Esophagus muscularis mucosa (tissue), 3 donors: ENCODE measurements around the gene MYRIP.

Experiments used
- POLR2A ChIP-seq: fragments of 450-650 bp; IDR thresholded peaks from one replicate; pipeline ENCODE4 v1.6.1; 2017; ENCODE audit warnings: antibody characterized with exemption, moderate library complexity, mild to moderate bottlenecking, low read depth
- TF ChIP-seq, protein P1 (sequence below), 3 experiments: fragments of 200-600 bp in 2 of 3; fragments of 450-650 bp in 1 of 3; sonication (generic) in 2 of 3; IDR thresholded peaks; one replicate each; pipeline ENCODE4 v1.5.1; 2017 to 2019; ENCODE audit warnings: antibody characterized with exemption in 3 of 3, mild to moderate bottlenecking in 2 of 3, moderate library complexity in 1 of 3

DNA sequence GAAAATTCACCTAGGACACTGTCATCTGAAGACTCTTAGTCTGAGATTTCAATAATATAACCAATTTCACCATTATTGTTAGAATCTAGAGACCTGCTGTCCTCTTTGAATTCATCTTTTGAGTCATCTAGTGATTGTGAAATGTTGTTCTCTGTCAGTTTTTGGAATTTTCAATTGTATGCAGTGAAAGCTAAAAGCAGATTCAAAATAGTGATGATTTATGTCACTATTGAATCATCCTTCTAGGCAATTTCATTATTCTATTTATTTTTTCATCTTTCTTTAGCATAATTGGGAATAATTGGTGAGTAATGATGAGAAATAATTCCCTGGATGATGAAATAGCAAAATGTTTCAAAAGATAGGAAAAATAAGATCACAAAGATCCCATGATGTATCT, 398.4 kb downstream of the MYRIP start:
- TF ChIP-seq, protein P1, sequence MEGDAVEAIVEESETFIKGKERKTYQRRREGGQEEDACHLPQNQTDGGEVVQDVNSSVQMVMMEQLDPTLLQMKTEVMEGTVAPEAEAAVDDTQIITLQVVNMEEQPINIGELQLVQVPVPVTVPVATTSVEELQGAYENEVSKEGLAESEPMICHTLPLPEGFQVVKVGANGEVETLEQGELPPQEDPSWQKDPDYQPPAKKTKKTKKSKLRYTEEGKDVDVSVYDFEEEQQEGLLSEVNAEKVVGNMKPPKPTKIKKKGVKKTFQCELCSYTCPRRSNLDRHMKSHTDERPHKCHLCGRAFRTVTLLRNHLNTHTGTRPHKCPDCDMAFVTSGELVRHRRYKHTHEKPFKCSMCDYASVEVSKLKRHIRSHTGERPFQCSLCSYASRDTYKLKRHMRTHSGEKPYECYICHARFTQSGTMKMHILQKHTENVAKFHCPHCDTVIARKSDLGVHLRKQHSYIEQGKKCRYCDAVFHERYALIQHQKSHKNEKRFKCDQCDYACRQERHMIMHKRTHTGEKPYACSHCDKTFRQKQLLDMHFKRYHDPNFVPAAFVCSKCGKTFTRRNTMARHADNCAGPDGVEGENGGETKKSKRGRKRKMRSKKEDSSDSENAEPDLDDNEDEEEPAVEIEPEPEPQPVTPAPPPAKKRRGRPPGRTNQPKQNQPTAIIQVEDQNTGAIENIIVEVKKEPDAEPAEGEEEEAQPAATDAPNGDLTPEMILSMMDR (IDR thresholded peaks at IDR 0.05): no peak
- no peak for TF ChIP-seq POLR2A
